ENCODE data around the gene MACROD2. TPM values are rescaled to one million over a fixed set of nuclear protein-coding genes. Genes with fewer than 3 reads are reported as not detected.

The MACROD2 gene
- total and polyA plus RNA-seq, 4 donors = 0.66 to 10.5 (median 3.3) TPM

- no peaks in the 10 kb centered on the region for H3K9me3 ChIP-seq (ENCODE audit: control insufficient read depth in 4 of 4, low read length in 3 of 4)
- H3K4me3 ChIP-seq (ENCODE audit: low read depth in 1 of 3, low read length in 3 of 3) = no peak overlapping the region
- DNase-seq (ENCODE audit: low spot score) = no peak
- no peaks in the 10 kb centered on the region for H3K4me1 ChIP-seq (ENCODE audit: control insufficient read depth in 4 of 4, insufficient read depth in 4 of 4, low read length in 3 of 4)
- WGBS = 83% methylated on average over 6 of the region's 6 CpGs
- no peak overlapping the region for H3K9ac ChIP-seq (ENCODE audit: low read depth in 1 of 2, low read length in 2 of 2)
- no peaks in the 10 kb centered on the region for H3K27me3 ChIP-seq (ENCODE audit: control insufficient read depth in 4 of 4, insufficient read depth in 4 of 4, low read length in 3 of 4)
- H3K36me3 ChIP-seq (ENCODE audit: control insufficient read depth in 4 of 4, insufficient read depth in 3 of 4, low read depth in 1 of 4, low read length in 3 of 4) = no peaks in the 10 kb centered on the region
- no peak overlapping the region for H3K27ac ChIP-seq (ENCODE audit: low read depth in 1 of 2, low read length in 2 of 2)
- TF ChIP-seq ZBTB33 (IDR thresholded peaks at IDR 0.05) = no peak
- TF ChIP-seq JUND (IDR thresholded peaks at IDR 0.05) = no peak
- no peak for TF ChIP-seq FOXA2 (IDR thresholded peaks at IDR 0.05)
- TF ChIP-seq CTCF (IDR thresholded peaks at IDR 0.05; ENCODE audit: low read depth, low read length, missing input control) = no peak
- no peak for TF ChIP-seq YY1 (IDR thresholded peaks at IDR 0.05)
- no peak for TF ChIP-seq MAX (IDR thresholded peaks at IDR 0.05)
- TF ChIP-seq RXRA (IDR thresholded peaks at IDR 0.05) = no peak
Measured at GRCh38 chr20:14303106-14303505, 307.8 kb downstream of the MACROD2 start.

GRCh38 chr20:14303651-14304050 is 308.3 kb downstream of the MACROD2 start:
- Histone ChIP-seq H3K36me3 (ENCODE audit: control insufficient read depth in 4 of 4, insufficient read depth in 3 of 4, low read depth in 1 of 4, low read length in 3 of 4) (no peaks in the 10 kb centered on the region), H3K27ac (ENCODE audit: low read depth in 1 of 2, low read length in 2 of 2) (no peak overlapping the region), H3K4me1 (ENCODE audit: control insufficient read depth in 4 of 4, insufficient read depth in 4 of 4, low read length in 3 of 4) (no peaks in the 10 kb centered on the region), H3K27me3 (ENCODE audit: control insufficient read depth in 4 of 4, insufficient read depth in 4 of 4, low read length in 3 of 4) (no peaks in the 10 kb centered on the region), H3K9ac (ENCODE audit: low read depth in 1 of 2, low read length in 2 of 2) (no peak overlapping the region), H3K4me3 (ENCODE audit: low read depth in 1 of 3, low read length in 3 of 3) (no peak overlapping the region), H3K9me3 (ENCODE audit: control insufficient read depth in 4 of 4, low read length in 3 of 4) (no peaks in the 10 kb centered on the region)
- TF ChIP-seq RAD21 (IDR thresholded peaks at IDR 0.05) (no peak), FOXA2 (IDR thresholded peaks at IDR 0.05) (no peak), ATF3 (IDR thresholded peaks at IDR 0.05) (no peak), TAF1 (conservative IDR thresholded peaks at IDR 0.05) (no peak), FOXA1 (IDR thresholded peaks at IDR 0.05) (no peak), NR2F2 (IDR thresholded peaks at IDR 0.05) (no peak), EGR1 (IDR thresholded peaks at IDR 0.05; ENCODE audit: low read depth in 2 of 2) (no peak), ZBTB33 (IDR thresholded peaks at IDR 0.05) (no peak), MAX (IDR thresholded peaks at IDR 0.05) (no peak)
- DNase-seq (ENCODE audit: low spot score) = no peak

Data from liver (tissue), 9 donors.